ENCODE results near the gene PRDM15.

GRCh38 chr21:41762753-41763152 is 116.4 kb downstream of the PRDM15 start:
- TF ChIP-seq CTCF (conservative IDR thresholded peaks at IDR 0.05 in 1 of 2, IDR thresholded peaks at IDR 0.05 in 1 of 2; ENCODE audit: low read depth in 1 of 2, low read length in 2 of 2) (no peak), EZH2 (IDR thresholded peaks at IDR 0.05; ENCODE audit: low read length, missing control alignments) (no peak)

All from fibroblast of lung (primary cell).